Measurements from ENCODE around the gene SELENON. TPM values are rescaled to one million over a fixed set of nuclear protein-coding genes. Genes with fewer than 3 reads are reported as not detected.

SELENON gene
- total RNA-seq, 4 donors from 2014 or later = 19.7 to 34.5 (median 24.5) TPM

GRCh38 chr1:25800703-25801377 is 847 bp downstream of the SELENON start:
- H3K27ac ChIP-seq = peak overlapping the region; percentile 84 to 93 (median 87)
- WGBS, 2 donors = 33 to 37% methylated on average over 10 to 11 of the region's 15 CpGs
- no peaks in the 10 kb centered on the region for H3K9me3 ChIP-seq
- peak overlapping the region; percentile 50 to 76 (median 69) for H3K4me3 ChIP-seq
- no peak for TF ChIP-seq POLR2A (IDR thresholded peaks at IDR 0.05)
- TF ChIP-seq CTCF (IDR thresholded peaks at IDR 0.05) = no peak
- peaks cover 0 to 14% (median 0%) of the 10 kb centered on the region in 3 donors for H3K36me3 ChIP-seq
- H3K4me1 ChIP-seq = peaks cover 34 to 94% (median 53%) of the 10 kb centered on the region in 3 donors
- no peak for DNase-seq
- intact Hi-C loops (cut with DNase I) = no loop called here
- H3K27me3 ChIP-seq = no peaks in the 10 kb centered on the region

- Histone ChIP-seq H3K27me3 (no peaks in the 10 kb centered on the region), H3K4me1 (peaks cover 37 to 95% (median 57%) of the 10 kb centered on the region in 3 donors), H3K4me3 (no peak overlapping the region), H3K27ac (peak overlapping the region in 1 of 4 donors; percentile 19), H3K36me3 (peaks cover 0 to 34% (median 0%) of the 10 kb centered on the region in 3 donors), H3K9me3 (no peaks in the 10 kb centered on the region)
- TF ChIP-seq POLR2A (IDR thresholded peaks at IDR 0.05) (no peak), CTCF (IDR thresholded peaks at IDR 0.05) (no peak)
- no peak for DNase-seq
- intact Hi-C loops (cut with DNase I) = no loop called here
- WGBS, 2 donors = 77 to 82% methylated on average over 4 to 5 of the region's 6 CpGs
Observed at GRCh38 chr1:25802915-25803314, 2.9 kb downstream of the SELENON start.

GRCh38 chr1:25803368-25803767 is 3.4 kb downstream of the SELENON start:
- Histone ChIP-seq H3K4me1 (peaks cover 37 to 95% (median 57%) of the 10 kb centered on the region in 3 donors), H3K36me3 (peaks cover 0 to 38% (median 0%) of the 10 kb centered on the region in 3 donors), H3K4me3 (no peak overlapping the region), H3K27ac (no peak overlapping the region), H3K9me3 (no peaks in the 10 kb centered on the region), H3K27me3 (no peaks in the 10 kb centered on the region)
- TF ChIP-seq POLR2A (IDR thresholded peaks at IDR 0.05) (no peak), CTCF (IDR thresholded peaks at IDR 0.05) (no peak)
- intact Hi-C loops (cut with DNase I) = no loop called here
- DNase-seq = no peak
- 75% methylated on average over 1 of the region's 1 CpG; no CpG with 5 or more reads in 1 of the 2 donors for WGBS, 2 donors

GRCh38 chr1:25804244-25804963 is 4.4 kb downstream of the SELENON start:
- 33 to 49% methylated on average over 6 to 7 of the region's 10 CpGs for WGBS, 2 donors
- no peak for DNase-seq
- intact Hi-C loops (cut with DNase I) = no loop called here
- TF ChIP-seq CTCF (IDR thresholded peaks at IDR 0.05) (no peak), POLR2A (IDR thresholded peaks at IDR 0.05) (no peak)
- Histone ChIP-seq H3K27me3 (no peaks in the 10 kb centered on the region), H3K27ac (peak overlapping the region; percentile 20 to 81 (median 49)), H3K4me1 (peaks cover 42 to 95% (median 57%) of the 10 kb centered on the region in 3 donors), H3K36me3 (peaks cover 0 to 49% (median 10%) of the 10 kb centered on the region in 3 donors), H3K9me3 (no peaks in the 10 kb centered on the region), H3K4me3 (no peak overlapping the region)
